Activated naive CD4-positive, alpha-beta T cell treated with anti-CD3 and anti-CD28 coated beads for 36 hours (primary cell): ENCODE measurements around the gene CFAP46. TPM values are rescaled to one million over a fixed set of nuclear protein-coding genes. Genes with fewer than 3 reads are reported as not detected.
A peak's percentile ranks its signal among the peaks of the same experiment; 100 is the strongest.

ENCODE experiments used
- CTCF ChIA-PET: fragments of 350-600 bp; sonication (Branson Sonifier 250); formaldehyde crosslinking; loops from one replicate; lab custom pipeline; 2021; ENCODE audit warnings: antibody characterized with exemption; lab: Charles Lee
- DNase-seq: peaks from one replicate; pipeline ENCODE4 v3.0.0-alpha.2; 2020
- H3K27ac Mint-ChIP-seq: one replicate; pipeline ENCODE4 v1.8.0; 2021; ENCODE audit warnings: mild to moderate bottlenecking, mixed read lengths
- H3K27me3 Mint-ChIP-seq: one replicate; pipeline ENCODE4 v1.8.0; 2021; ENCODE audit warnings: low read depth, mixed read lengths
- H3K36me3 Mint-ChIP-seq: one replicate; pipeline ENCODE4 v1.8.0; 2021; ENCODE audit warnings: low read depth, mixed read lengths
- H3K4me1 Mint-ChIP-seq: one replicate; pipeline ENCODE4 v1.8.0; 2021; ENCODE audit warnings: low read depth, mixed read lengths
- H3K4me3 Mint-ChIP-seq: one replicate; pipeline ENCODE4 v1.8.0; 2021; ENCODE audit warnings: mild to moderate bottlenecking, moderate library complexity, mixed read lengths
- H3K9me3 Mint-ChIP-seq: one replicate; pipeline ENCODE4 v1.8.0; 2021; ENCODE audit warnings: mixed read lengths
- intact Hi-C: fragments of 100-400 bp; cut with micrococcal nuclease; formaldehyde crosslinking; loops from one replicate; pipeline ENCODE4 v1.15.1; 2023
- total RNA-seq, 2 experiments: library from RNA; stranded (reverse); gene quantifications; one replicate each; pipeline ENCODE4 v1.2.3, GENCODE V29; 2021

The CFAP46 gene
- total RNA-seq = not detected

DNA sequence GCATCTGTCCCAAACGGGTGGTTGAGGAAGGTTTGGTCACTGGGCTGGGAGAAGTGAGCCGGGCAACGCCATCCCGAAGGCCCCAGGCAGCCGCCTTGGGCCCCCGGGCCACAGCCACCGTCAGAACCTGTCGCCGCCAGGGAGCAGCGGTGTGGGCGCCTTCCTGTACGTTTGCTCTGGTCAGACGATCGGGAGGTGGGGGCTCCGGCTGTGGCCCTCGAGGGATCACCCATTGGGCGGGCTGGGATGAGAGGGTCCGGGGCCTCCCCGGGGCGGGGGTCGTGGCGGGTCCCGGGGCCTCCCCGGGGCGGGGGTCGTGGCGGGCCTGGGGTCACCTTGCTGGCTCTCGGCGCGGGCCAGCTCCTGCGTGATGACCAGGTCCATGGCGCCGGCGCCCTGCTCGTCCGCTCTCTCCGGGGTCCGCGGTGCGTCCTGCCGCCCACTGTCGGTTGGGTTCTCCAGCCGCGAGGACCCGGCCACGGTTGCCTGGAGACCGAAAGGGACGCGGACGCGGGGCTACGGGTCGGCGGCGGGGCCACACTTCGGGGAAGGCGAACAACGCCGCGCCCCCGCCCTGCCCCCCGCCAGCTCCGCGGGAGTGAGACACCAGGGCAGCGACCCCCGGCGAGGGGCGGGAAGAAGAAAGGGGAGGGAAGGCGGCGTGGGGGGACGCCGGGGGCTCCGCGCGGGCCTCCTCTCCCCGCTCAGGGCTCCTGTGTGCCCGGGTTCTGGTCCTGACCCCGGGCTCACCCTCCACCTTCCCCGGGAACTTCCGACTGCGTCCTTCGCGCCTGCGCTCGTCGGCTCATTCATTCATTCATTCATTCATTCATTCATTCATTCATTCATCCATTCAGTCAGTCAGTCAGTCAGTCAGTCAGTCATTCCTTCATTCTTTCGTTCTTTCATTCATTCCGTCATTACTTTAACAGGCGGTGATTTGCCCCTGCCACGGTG lies at the start of gene CFAP46:
Gene CFAP46, minus strand, starts transcription at position 470 of the 957 bp plus-strand sequence. Its CDS starts 86 bp downstream, at position 384.
- Mint-ChIP-seq H3K27ac (no peak within 1 kb of the TSS), H3K4me1 (peaks cover 5% of the 10 kb centered on the region), H3K36me3 (no peaks in the 10 kb centered on the region), H3K27me3 (peaks cover 55% of the 10 kb centered on the region), H3K4me3 (peak within 1 kb of the TSS; percentile 72), H3K9me3 (no peaks in the 10 kb centered on the region)
- no peak for DNase-seq
- CTCF ChIA-PET = no interaction called here
- intact Hi-C loops = loop anchor here (5.0 to 10.0 kb wide), 3 partner anchors 152 to 285 kb away; no protein-coding TSS in a partner anchor

DNA sequence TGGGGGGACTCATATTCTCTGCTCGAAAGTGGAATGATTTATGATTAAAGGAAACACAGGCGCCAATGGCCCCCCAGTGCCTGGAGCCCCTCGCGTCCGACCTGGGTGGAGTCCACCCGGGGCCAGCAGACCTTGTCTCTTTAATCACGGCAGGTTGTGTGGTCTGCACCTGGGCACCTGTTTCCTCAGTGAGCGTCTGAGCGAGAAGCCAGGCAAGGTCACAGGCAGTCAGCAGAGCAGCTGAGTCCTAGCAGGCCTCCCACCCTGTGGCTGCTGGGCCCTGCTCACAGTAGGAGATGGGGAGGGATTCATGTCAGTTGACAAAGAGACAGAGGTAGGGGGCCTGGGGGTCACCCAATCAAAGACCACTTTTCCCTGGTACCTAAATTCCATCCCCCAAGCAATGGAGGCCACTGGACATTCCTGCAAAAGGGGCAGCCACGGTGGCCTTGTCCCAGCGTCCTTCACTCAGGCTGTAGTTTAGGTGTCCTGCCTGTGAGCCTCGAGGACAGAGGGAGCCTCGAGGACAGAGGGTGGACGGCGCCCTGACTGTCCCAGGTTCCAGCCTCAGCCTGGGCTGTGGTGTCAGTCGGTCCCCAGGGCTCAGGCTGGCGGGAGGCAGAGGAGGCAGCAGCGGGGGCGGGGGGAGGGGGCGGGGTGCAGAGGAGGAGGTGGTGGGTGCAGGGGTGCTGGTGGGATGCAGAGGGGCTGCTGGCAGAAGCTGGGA lies 49.5 kb upstream of the CFAP46 start:
- CTCF ChIA-PET = no interaction called here
- no peaks in the 10 kb centered on the region for H3K36me3 Mint-ChIP-seq
- H3K9me3 Mint-ChIP-seq = no peaks in the 10 kb centered on the region
- no peaks in the 10 kb centered on the region for H3K27me3 Mint-ChIP-seq
- no peak for DNase-seq
- no peaks in the 10 kb centered on the region for H3K4me1 Mint-ChIP-seq
- intact Hi-C loops = no loop called here
- no peak overlapping the region for H3K27ac Mint-ChIP-seq
- H3K4me3 Mint-ChIP-seq = no peak overlapping the region

DNA sequence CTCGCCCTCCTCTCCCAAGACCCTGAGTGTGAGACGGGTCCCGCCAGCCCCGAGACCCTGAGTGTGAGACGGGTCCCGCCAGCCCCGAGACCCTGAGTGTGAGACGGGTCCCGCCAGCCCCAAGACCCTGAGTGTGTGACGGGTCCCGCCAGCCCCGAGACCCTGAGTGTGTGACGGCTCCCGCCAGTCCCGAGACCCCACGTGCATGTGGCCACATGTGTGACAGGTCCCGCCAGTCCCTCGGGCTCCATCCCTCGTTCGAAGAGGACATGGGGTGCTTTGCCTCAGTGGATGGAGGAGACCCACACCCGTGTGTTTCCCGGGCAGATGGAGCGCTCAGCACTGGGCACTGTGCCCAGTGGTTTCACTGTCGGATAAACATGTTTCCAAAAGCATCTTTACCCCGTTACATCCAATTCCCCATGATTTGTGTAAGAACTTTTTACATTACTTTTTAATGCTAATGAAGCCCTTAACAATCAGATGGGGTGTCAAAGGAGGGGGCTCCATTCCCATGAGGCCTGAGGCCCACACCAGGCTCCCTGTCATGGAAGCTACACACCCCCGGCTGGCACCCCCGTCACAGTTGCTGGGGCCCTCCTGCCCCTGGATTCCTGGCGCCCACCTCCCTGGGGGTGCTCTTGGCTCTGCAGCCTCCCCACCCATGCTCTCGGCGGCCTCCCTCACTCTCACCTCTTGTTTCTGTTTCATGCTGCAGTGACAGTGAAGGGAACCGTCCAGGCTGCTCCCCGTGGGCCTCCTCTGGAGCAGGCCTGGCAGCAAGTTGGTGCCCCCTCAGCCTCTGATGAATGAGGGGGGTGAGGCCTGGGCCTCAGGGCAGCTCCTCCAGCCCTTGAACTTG lies 48.5 kb upstream of the CFAP46 start:
- no peak for DNase-seq
- Mint-ChIP-seq H3K9me3 (no peaks in the 10 kb centered on the region), H3K27me3 (no peaks in the 10 kb centered on the region), H3K4me3 (no peak overlapping the region), H3K36me3 (no peaks in the 10 kb centered on the region), H3K4me1 (no peaks in the 10 kb centered on the region), H3K27ac (no peak overlapping the region)
- CTCF ChIA-PET = no interaction called here
- intact Hi-C loops = no loop called here

DNA sequence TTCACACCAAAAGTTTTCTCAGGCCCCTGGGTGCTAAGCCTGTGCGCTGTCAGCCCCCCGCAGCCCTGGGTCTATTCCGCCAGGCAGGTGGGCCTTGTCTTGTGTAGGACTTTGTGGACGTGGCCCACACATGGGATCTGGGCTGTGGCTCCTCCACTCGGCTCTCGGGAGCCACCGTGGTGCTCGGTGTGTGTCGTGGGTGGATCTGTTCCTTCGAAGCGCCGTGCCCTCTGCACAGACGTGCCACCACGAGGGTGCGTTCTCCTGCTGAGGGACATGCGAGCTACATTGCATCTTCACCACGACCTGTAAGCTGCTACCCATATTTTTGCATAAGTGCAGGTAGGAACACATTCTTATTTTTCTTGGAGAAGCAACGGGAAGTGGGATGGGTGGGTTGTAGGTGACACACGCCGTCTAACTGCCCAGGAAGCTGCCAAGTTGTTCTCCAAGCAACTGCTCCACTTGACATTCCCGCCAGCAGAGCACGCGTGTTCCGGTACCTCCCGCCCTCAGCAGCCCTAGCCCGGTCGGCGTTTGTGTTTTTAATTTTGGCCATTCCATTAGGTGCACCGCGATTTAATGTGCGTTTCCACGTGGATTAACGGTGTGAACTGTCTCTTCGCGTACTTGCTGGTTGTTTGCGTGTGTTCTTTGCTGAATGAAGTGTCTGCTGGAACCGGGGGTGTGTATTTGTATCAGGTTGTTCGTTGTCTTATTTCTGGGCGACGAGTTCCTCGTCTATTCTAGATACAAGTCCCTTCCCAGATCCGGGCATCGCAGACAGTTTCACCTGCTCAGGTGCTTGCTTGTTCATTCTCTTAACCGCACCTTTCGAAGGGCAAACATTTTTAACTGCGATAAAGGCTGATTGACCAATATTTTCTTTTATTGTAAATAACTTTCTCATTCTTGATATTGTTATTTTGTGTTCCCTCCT lies 47.4 kb upstream of the CFAP46 start:
- H3K36me3 Mint-ChIP-seq = no peaks in the 10 kb centered on the region
- H3K4me1 Mint-ChIP-seq = no peaks in the 10 kb centered on the region
- H3K27me3 Mint-ChIP-seq = no peaks in the 10 kb centered on the region
- no peaks in the 10 kb centered on the region for H3K9me3 Mint-ChIP-seq
- no peak for DNase-seq
- CTCF ChIA-PET = no interaction called here
- no peak overlapping the region for H3K4me3 Mint-ChIP-seq
- intact Hi-C loops = no loop called here
- no peak overlapping the region for H3K27ac Mint-ChIP-seq

- Mint-ChIP-seq H3K4me1 (no peaks in the 10 kb centered on the region), H3K27me3 (no peaks in the 10 kb centered on the region)
These were observed 46.6 kb upstream of the CFAP46 start for GRCh38 chr10:132988988-132989387.

GRCh38 chr10:132987671-132988571 lies 45.6 kb upstream of the CFAP46 start:
- H3K27me3 Mint-ChIP-seq = no peaks in the 10 kb centered on the region
- CTCF ChIA-PET = interaction anchor here (1.2 kb wide), 1 partner anchor 87 kb away, joined by 3 read pairs; no protein-coding TSS in a partner anchor
- intact Hi-C loops = no loop called here
- H3K9me3 Mint-ChIP-seq = no peaks in the 10 kb centered on the region
- H3K4me3 Mint-ChIP-seq = no peak overlapping the region
- H3K27ac Mint-ChIP-seq = no peak overlapping the region
- H3K36me3 Mint-ChIP-seq = no peaks in the 10 kb centered on the region
- no peaks in the 10 kb centered on the region for H3K4me1 Mint-ChIP-seq
- no peak for DNase-seq

More at GRCh38 chr10:132988988-132989387, 46.6 kb upstream of the CFAP46 start:
- Mint-ChIP-seq H3K36me3 (no peaks in the 10 kb centered on the region), H3K27ac (no peak overlapping the region), H3K4me3 (no peak overlapping the region), H3K9me3 (no peaks in the 10 kb centered on the region)
- CTCF ChIA-PET = no interaction called here
- DNase-seq = no peak
- intact Hi-C loops = no loop called here

GRCh38 chr10:132986978-132987377 lies 44.6 kb upstream of the CFAP46 start:
- Mint-ChIP-seq H3K36me3 (no peaks in the 10 kb centered on the region), H3K9me3 (no peaks in the 10 kb centered on the region), H3K4me3 (no peak overlapping the region), H3K27me3 (no peaks in the 10 kb centered on the region), H3K27ac (no peak overlapping the region), H3K4me1 (no peaks in the 10 kb centered on the region)
- CTCF ChIA-PET = interaction anchor here (1.2 kb wide), 1 partner anchor 86 kb away, joined by 3 read pairs; no protein-coding TSS in a partner anchor
- no peak for DNase-seq
- intact Hi-C loops = no loop called here

GRCh38 chr10:132986576-132986975 lies 44.2 kb upstream of the CFAP46 start:
- Mint-ChIP-seq H3K36me3 (no peaks in the 10 kb centered on the region), H3K9me3 (no peaks in the 10 kb centered on the region), H3K4me1 (no peaks in the 10 kb centered on the region), H3K27me3 (no peaks in the 10 kb centered on the region), H3K4me3 (no peak overlapping the region), H3K27ac (no peak overlapping the region)
- intact Hi-C loops = no loop called here
- no peak for DNase-seq
- CTCF ChIA-PET = no interaction called here

DNA sequence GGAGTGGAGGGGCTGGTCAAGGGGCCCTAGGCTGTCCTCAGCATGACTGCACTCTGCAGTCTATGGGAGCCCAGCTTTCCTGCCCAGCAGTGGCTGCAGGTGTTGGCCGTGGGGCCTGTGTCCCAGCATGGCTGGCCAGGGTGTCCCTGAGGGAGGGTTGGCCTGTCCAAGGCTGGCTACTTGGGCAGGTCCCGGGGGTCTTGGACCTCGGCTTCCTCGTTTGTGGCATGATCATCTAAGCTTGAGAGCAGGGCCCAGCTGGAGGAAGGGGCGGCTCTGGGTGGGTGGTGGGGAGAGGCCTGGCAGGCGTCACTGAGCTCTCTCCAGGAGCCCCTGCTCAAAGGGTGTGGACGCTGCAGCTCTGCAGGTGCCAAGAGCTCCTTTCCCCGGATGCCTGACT lies 43.7 kb upstream of the CFAP46 start:
- Mint-ChIP-seq H3K9me3 (no peaks in the 10 kb centered on the region), H3K27ac (no peak overlapping the region), H3K4me3 (no peak overlapping the region), H3K4me1 (no peaks in the 10 kb centered on the region), H3K27me3 (no peaks in the 10 kb centered on the region), H3K36me3 (no peaks in the 10 kb centered on the region)
- CTCF ChIA-PET = no interaction called here
- DNase-seq = no peak
- intact Hi-C loops = no loop called here

GRCh38 chr10:132985546-132985900 lies 43.2 kb upstream of the CFAP46 start:
- H3K36me3 Mint-ChIP-seq = no peaks in the 10 kb centered on the region
- CTCF ChIA-PET = interaction anchor here (0.7 kb wide), 1 partner anchor 446 kb away, joined by 3 read pairs; no protein-coding TSS in a partner anchor
- no peak for DNase-seq
- no peaks in the 10 kb centered on the region for H3K27me3 Mint-ChIP-seq
- no peaks in the 10 kb centered on the region for H3K4me1 Mint-ChIP-seq
- H3K4me3 Mint-ChIP-seq = no peak overlapping the region
- H3K9me3 Mint-ChIP-seq = no peaks in the 10 kb centered on the region
- intact Hi-C loops = no loop called here
- no peak overlapping the region for H3K27ac Mint-ChIP-seq
